NT2/D1 (cell line): ENCODE measurements around the gene ZBTB37.
"Not testable (repeated sequence)": the region's sequence is repeated elsewhere in the genome, so short reads cannot be mapped to it uniquely, and the experiment has no call there.

ENCODE experiments used
- DNase-seq: peaks from one replicate; pipeline ENCODE4 v3.0.0-alpha.2; 2011; ENCODE audit warnings: low read depth, low spot score
- H3K27me3 ChIP-seq: 2 replicates; pipeline ENCODE4 v1.6.0; 2011; ENCODE audit warnings: mild to moderate bottlenecking; ENCODE audit not compliant: insufficient read length, insufficient read depth
- H3K36me3 ChIP-seq: 2 replicates; pipeline ENCODE4 v1.6.1; 2011; ENCODE audit warnings: mild to moderate bottlenecking, low read length, mixed read lengths; ENCODE audit not compliant: insufficient read depth, insufficient read length
- H3K4me1 ChIP-seq: 2 replicates; pipeline ENCODE4 v1.5.1; 2011; ENCODE audit not compliant: insufficient read depth, insufficient read length
- H3K4me3 ChIP-seq: 2 replicates; pipeline ENCODE4 v1.5.1; 2011; ENCODE audit warnings: low read depth; ENCODE audit not compliant: insufficient read length
- H3K9ac ChIP-seq: 2 replicates; pipeline ENCODE4 v1.6.0; 2011; ENCODE audit warnings: low read depth; ENCODE audit not compliant: insufficient read length
- H3K9me3 ChIP-seq: 2 replicates; pipeline ENCODE4 v1.5.1; 2011; ENCODE audit warnings: mild to moderate bottlenecking, low read length; ENCODE audit not compliant: insufficient read depth
- SUZ12 ChIP-seq: IDR thresholded peaks from 2 replicates; pipeline ENCODE4 v1.6.1; 2011; ENCODE audit not compliant: insufficient read length, insufficient read depth; ENCODE audit errors: extremely low read depth
- YY1 ChIP-seq: IDR thresholded peaks from 2 replicates; pipeline ENCODE4 v1.6.1; 2011; ENCODE audit not compliant: insufficient read length, insufficient read depth
- ZNF274 ChIP-seq: IDR thresholded peaks from 2 replicates; pipeline ENCODE4 v1.6.1; 2011; ENCODE audit warnings: mild to moderate bottlenecking, low read depth, low read length

The ZBTB37 gene

GRCh38 chr1:173876732-173877131 is 8.6 kb downstream of the ZBTB37 start:
- DNase-seq: no peak
- Histone ChIP-seq H3K36me3 (peaks cover 45% of the 10 kb centered on the region), H3K9ac (no peak overlapping the region), H3K4me3 (no peak overlapping the region), H3K27me3 (no peaks in the 10 kb centered on the region), H3K4me1 (no peaks in the 10 kb centered on the region), H3K9me3 (no peaks in the 10 kb centered on the region)
- TF ChIP-seq SUZ12: no peak
- no peak for TF ChIP-seq YY1
- no peak for TF ChIP-seq ZNF274

- Histone ChIP-seq H3K4me3 (no peak overlapping the region), H3K36me3 (peaks cover 39% of the 10 kb centered on the region), H3K9me3 (no peaks in the 10 kb centered on the region), H3K4me1 (no peaks in the 10 kb centered on the region), H3K27me3 (no peaks in the 10 kb centered on the region), H3K9ac (no peak overlapping the region)
- no peak for DNase-seq
- TF ChIP-seq YY1: no peak
Observed at GRCh38 chr1:173878251-173878650, 10.1 kb downstream of the ZBTB37 start.

- H3K4me1 ChIP-seq, H3K4me3 ChIP-seq, H3K9me3 ChIP-seq, H3K9ac ChIP-seq, DNase-seq, H3K27me3 ChIP-seq: not testable (repeated sequence)
- peaks cover 28% of the 10 kb centered on the region for H3K36me3 ChIP-seq
Observed at GRCh38 chr1:173881117-173881516, 12.9 kb downstream of the ZBTB37 start.

GRCh38 chr1:173884701-173885100 is 16.5 kb downstream of the ZBTB37 start:
- TF ChIP-seq SUZ12: no peak
- TF ChIP-seq ZNF274: no peak
- no peak for TF ChIP-seq YY1
- no peaks in the 10 kb centered on the region for H3K9me3 ChIP-seq
- peaks cover 20% of the 10 kb centered on the region for H3K36me3 ChIP-seq
- H3K27me3 ChIP-seq: no peaks in the 10 kb centered on the region
- H3K4me1 ChIP-seq: no peaks in the 10 kb centered on the region
- H3K4me3 ChIP-seq: no peak overlapping the region
- no peak overlapping the region for H3K9ac ChIP-seq
- DNase-seq: no peak

GRCh38 chr1:173886746-173887611 is 18.8 kb downstream of the ZBTB37 start:
- no peak for DNase-seq
- Histone ChIP-seq H3K4me3 (no peak overlapping the region), H3K9me3 (no peaks in the 10 kb centered on the region), H3K36me3 (peaks cover 23% of the 10 kb centered on the region), H3K9ac (no peak overlapping the region), H3K27me3 (no peaks in the 10 kb centered on the region), H3K4me1 (no peaks in the 10 kb centered on the region)
- TF ChIP-seq ZNF274 (no peak), YY1 (no peak), SUZ12 (no peak)

- Histone ChIP-seq H3K27me3 (no peaks in the 10 kb centered on the region), H3K4me1 (no peaks in the 10 kb centered on the region), H3K36me3 (peaks cover 23% of the 10 kb centered on the region), H3K9ac (no peak overlapping the region), H3K9me3 (no peaks in the 10 kb centered on the region), H3K4me3 (no peak overlapping the region)
- no peak for DNase-seq
- TF ChIP-seq SUZ12 (no peak), YY1 (no peak), ZNF274 (no peak)
Observed at GRCh38 chr1:173887627-173888026, 19.4 kb downstream of the ZBTB37 start.

- DNase-seq: no peak
- Histone ChIP-seq H3K27me3 (no peaks in the 10 kb centered on the region), H3K4me1 (no peaks in the 10 kb centered on the region), H3K4me3 (no peak overlapping the region), H3K36me3 (peaks cover 23% of the 10 kb centered on the region), H3K9me3 (no peaks in the 10 kb centered on the region), H3K9ac (no peak overlapping the region)
- TF ChIP-seq YY1: no peak
- TF ChIP-seq SUZ12: no peak
- no peak for TF ChIP-seq ZNF274
Observed at GRCh38 chr1:173888749-173889148, 20.6 kb downstream of the ZBTB37 start.
